ENCODE data around the gene MAP3K6.

DNA sequence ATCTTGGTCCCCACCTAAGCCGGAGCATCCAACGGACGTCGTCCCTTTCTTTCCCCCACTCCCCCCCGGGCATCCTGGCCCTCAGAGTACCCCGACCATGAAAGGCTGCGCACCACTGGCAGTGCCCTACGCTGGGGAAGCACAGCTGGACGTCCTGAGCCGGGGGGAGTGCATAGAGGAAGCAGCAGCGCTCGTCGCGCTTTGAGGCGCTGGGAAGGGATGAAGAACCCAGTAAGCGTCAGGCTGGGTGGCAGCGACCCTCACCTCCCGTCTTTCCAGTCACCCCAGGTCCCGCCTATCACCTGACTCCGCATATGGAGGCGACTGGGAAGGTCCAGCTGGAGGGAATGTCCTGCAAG, 5.7 kb downstream of the MAP3K6 start:
- TF ChIP-seq POLR2A (IDR thresholded peaks at IDR 0.05; ENCODE audit: low read depth, low read length) (no peak), POLR2AphosphoS5 (IDR thresholded peaks at IDR 0.05; ENCODE audit: insufficient read depth, low read depth, low read length) (no peak), CTCF (IDR thresholded peaks at IDR 0.05; ENCODE audit: extremely low read depth in 1 of 2, insufficient read depth in 1 of 2, low read depth in 1 of 2, low read length in 2 of 2) (no peak), FOS (IDR thresholded peaks at IDR 0.05; ENCODE audit: borderline replicate concordance, insufficient read depth, low read length) (no peak), MYC (IDR thresholded peaks at IDR 0.05; ENCODE audit: low read depth, low read length) (no peak), EZH2 (IDR thresholded peaks at IDR 0.05; ENCODE audit: borderline replicate concordance, low read depth, low read length, severe bottlenecking) (no peak), GATA2 (IDR thresholded peaks at IDR 0.05; ENCODE audit: insufficient read depth, insufficient read length, low read depth, low read length) (no peak), JUN (IDR thresholded peaks at IDR 0.05; ENCODE audit: borderline replicate concordance, insufficient read depth, insufficient read length, low read depth) (no peak)
- TF ChIP-seq, protein P1, sequence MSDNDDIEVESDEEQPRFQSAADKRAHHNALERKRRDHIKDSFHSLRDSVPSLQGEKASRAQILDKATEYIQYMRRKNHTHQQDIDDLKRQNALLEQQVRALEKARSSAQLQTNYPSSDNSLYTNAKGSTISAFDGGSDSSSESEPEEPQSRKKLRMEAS (IDR thresholded peaks at IDR 0.05; ENCODE audit: insufficient read depth, insufficient read length): no peak

Measured in endothelial cell of umbilical vein (primary cell).